D721Med (cell line): ENCODE measurements around the gene DCST1.
A peak's percentile ranks its signal among the peaks of the same experiment; 100 is the strongest.

Experiments used
- DNase-seq: peaks from one replicate; pipeline ENCODE4 v3.0.0; 2011; ENCODE audit warnings: low spot score; ENCODE audit not compliant: insufficient read length
- FAIRE-seq: peaks from 2 replicates; lab custom pipeline; 2011; peaks lifted over from hg19 to GRCh38; lab: Jason Lieb, UNC
- TF ChIP-seq, protein P1 (sequence below): IDR thresholded peaks from 2 replicates; pipeline ENCODE4 v1.5.1; 2012; ENCODE audit warnings: mild to moderate bottlenecking, control low read depth; ENCODE audit not compliant: insufficient read depth; ENCODE audit errors: missing control alignments

Gene DCST1

DNA sequence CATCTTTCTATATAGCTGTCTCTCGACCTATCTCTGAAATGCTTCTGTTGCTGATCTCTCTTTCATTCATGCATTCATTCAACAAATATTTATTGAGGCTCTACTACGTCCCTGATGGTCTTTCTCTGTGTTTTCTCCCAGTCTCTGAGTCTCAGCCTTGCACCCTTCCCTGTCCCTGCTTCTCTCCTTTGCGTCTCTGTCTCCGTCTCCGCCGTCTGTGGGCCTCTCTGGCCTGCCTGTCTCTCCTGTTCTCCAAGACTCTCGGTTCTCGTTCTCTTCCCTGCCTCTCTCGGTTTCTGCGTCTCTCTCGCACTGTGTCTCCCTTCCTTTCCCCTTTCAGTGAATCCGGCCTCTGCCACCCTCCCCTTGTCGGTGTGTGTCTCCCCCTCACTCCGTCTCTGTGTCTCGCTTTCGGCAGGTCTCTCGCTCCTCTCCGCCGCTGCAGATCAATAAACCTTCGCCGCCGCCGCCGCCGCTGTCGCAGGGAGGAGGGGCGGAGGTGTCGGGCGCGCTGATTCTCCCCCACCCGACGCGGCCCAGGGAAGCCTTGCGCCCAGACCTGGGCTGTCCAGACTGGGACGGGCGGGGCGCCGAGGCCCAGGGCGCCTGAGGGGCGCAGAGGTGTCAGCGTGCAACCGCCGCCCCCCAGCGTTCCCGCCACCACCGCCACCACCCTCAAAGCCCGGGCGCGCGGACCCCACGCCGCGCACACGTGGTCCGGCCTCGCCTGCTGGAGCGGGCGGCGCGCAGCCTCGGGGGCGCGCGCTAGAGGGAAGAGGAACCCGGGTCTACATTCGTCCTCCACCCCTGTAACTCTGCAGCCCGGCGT, 48.1 kb downstream of the DCST1 start:
- DNase-seq (no peak), FAIRE-seq (no peak)
- TF ChIP-seq, protein P1, sequence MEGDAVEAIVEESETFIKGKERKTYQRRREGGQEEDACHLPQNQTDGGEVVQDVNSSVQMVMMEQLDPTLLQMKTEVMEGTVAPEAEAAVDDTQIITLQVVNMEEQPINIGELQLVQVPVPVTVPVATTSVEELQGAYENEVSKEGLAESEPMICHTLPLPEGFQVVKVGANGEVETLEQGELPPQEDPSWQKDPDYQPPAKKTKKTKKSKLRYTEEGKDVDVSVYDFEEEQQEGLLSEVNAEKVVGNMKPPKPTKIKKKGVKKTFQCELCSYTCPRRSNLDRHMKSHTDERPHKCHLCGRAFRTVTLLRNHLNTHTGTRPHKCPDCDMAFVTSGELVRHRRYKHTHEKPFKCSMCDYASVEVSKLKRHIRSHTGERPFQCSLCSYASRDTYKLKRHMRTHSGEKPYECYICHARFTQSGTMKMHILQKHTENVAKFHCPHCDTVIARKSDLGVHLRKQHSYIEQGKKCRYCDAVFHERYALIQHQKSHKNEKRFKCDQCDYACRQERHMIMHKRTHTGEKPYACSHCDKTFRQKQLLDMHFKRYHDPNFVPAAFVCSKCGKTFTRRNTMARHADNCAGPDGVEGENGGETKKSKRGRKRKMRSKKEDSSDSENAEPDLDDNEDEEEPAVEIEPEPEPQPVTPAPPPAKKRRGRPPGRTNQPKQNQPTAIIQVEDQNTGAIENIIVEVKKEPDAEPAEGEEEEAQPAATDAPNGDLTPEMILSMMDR: no peak

DNA sequence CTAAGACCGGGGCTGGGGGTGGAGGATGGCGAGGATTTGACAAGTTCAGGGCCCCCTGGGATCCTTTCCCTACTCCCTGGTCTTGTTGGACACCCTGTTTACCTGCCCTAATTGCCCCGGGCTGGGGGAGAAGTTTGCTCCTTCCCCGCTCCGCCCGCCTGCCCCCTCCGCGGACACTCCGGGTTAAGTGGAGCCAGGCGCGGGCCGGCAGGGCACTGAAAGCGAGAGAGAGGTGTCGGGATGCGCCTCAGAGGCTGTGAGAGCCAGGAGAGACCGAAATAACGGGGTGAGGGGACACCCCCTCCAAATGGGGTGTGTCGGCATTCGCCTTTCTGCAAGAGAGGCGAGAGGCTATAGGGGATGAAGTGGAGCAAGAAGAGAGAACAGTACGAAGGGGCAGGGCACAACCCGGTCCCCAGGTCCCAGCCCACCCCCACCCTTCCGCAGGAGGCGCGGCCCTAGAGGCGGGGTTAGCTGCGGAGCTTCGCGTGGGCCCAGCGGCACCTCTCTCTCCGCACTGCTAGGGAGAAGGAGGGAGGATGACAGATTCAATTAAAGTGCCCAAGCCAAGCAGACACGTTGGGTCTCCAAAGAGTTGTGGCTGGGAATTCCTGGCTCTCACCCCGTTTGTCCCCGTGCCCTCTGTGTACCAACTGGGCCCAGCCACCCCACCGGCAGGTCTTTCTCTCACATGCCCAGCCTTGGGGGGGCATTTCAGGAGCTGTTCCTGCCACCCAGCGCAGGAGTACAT, 48.9 kb downstream of the DCST1 start:
- TF ChIP-seq, protein P1: no peak
- FAIRE-seq: no peak
- no peak for DNase-seq

DNA sequence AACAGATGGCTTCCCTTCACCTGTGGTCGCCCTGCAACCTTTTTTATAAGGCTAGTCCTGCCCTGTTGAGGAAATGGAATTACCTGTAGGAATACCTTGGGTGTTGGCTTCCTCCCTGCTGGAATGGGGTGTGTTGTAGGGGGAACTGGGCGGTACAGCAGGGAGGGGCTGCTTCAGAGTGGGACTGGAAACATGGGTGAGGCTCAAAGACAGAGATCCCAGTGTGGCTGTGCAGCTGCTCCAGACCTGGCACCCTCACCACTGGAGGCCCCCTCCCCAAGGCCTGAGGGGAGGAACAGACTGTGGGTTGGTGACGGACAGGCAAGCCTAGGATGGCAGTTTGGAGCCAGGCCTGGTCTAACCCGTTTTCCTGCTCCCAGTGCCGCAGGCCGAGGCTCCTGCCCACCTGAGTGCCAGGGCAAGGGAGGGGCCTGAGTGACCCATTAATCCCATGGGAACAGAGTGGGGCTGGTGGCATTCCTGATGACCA, 49.5 kb downstream of the DCST1 start:
- TF ChIP-seq, protein P1: no peak
- FAIRE-seq (no peak), DNase-seq (no peak)

DNA sequence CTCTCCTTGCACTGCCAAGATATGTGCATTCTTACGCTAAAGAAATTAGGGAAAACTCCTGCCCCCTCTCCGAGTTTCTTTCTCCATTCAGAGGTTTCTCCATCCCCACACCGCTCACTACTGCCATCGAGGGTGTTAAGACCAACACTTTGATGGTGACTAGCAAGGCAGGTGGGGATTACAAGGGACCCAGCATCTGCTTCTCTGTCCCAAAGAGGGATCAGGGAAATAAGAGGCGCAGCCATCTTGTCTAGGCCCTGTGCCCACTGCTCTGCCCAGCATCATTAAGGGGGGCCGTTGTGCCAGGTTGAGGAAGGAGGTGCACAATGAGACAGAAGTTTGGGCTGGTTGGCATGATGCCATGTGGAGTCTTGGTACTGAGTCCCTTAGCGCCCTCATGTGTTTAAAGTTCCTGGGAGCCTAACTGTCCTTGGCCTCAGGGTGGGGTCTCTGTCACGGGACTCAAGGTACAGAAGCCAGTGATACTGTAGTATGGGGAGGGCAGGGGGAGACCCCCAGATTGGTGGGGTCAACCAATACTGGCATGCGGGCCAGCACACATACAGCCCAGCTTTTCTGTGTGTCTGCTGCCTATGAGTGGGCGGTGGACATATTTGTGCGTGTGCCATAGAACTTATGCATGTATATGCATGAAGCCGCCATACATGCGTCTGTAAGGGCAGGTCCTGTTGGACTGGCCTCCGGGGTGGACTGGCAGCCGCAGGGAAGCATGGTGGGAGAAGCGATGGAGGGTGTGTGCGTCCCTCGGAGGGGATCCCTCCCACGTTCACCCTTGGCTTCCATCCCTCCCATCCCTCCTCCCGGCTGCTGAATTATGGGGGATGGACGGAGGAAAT, 50.5 kb downstream of the DCST1 start:
- TF ChIP-seq, protein P1: peak; percentile 52
- DNase-seq (no peak), FAIRE-seq (no peak)

DNA sequence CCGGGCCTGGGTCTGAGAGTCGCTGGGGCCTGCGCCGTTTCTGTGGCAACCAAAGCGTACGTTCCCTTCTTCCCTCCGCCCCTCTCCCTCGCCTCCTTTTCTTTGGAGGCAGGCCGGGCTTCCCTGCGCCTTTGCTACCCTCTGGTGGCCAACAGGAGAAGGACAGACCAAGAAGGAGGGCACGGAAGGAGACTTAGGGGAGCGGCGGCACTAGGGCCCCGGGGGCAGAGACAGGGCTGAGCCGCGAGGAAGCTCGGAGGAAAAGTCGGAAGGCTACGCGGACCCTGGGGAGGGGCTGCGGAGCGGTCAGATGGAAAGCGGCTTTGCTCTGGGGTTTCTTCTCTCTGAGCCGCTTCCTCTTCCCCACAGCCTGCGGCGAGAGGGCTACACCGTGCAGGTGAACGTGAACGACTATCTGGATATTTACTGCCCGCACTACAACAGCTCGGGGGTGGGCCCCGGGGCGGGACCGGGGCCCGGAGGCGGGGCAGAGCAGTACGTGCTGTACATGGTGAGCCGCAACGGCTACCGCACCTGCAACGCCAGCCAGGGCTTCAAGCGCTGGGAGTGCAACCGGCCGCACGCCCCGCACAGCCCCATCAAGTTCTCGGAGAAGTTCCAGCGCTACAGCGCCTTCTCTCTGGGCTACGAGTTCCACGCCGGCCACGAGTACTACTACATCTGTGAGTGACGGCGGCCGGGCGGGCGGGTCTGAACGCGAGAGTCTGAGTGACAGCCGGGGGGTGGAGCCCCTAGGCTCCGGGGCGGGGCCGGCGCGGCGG, 51.3 kb downstream of the DCST1 start:
- FAIRE-seq: no peak

More for the DNA sequence above, 51.3 kb downstream of the DCST1 start:
- peak; percentile 98 for DNase-seq
- TF ChIP-seq, protein P1: peak; percentile 100
